Peyer's patch (tissue), 4 donors: Measurements from ENCODE around the gene VPS39.

Experiments used
- CTCF ChIP-seq, 6 experiments: fragments of 450-650 bp in 4 of 6; fragments of 200-600 bp in 2 of 6; sonication (generic) in 1 of 6; IDR thresholded peaks; one replicate each; pipeline ENCODE4 v1.5.1; 2017 to 2019; ENCODE audit warnings: antibody characterized with exemption in 6 of 6, mild to moderate bottlenecking in 3 of 6, moderate library complexity in 1 of 6
- POLR2A ChIP-seq, 2 donors: fragments of 450-650 bp; IDR thresholded peaks; one replicate each; pipeline ENCODE4 v1.5.1; 2017; ENCODE audit warnings: antibody characterized with exemption in 2 of 2, mild to moderate bottlenecking in 2 of 2, moderate library complexity in 2 of 2

GRCh38 chr15:42253300-42253699 lies 45.2 kb upstream of the VPS39 start:
- no peak for TF ChIP-seq CTCF (IDR thresholded peaks at IDR 0.05)
- TF ChIP-seq POLR2A (IDR thresholded peaks at IDR 0.05): no peak
